Measurements from ENCODE around the gene SYNPO2L.
"Not testable (repeated sequence)": the region's sequence is repeated elsewhere in the genome, so short reads cannot be mapped to it uniquely, and the experiment has no call there.

The SYNPO2L gene

DNA sequence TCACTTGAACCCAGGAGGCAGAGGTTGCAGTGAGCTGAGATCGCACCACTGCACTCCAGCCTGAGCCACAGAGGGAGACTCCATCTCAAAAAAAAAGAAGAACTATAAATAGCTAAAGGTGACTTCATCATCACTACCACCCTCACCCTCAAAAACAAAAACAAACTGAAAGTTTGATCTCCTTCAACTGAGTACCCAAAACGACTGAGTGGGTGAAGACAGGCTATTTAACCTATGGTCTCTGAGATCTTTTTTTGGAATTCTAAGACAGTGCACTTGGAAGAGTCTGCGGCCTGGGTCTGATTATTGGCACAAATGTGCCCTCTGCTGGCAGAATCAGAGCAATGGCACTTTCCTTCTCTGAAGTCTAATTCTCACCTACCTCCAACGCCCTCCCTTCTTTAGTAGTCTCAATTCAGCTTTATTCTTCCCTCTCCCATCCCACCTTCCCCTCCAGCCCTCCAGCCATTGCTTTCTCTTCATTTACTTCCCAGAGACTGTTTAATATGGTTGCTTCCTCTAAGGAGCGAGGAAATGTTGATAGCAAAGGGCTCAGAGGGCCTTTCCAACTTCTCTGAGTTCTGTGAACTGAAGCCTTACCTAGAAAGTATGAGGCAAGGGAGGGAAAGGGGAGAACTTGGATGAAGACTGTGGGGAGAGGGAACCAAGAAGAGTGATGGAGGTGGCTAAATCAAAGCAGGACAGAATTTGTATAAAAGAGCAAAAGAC lies 11.7 kb downstream of the SYNPO2L start:
- H3K36me3 ChIP-seq (ENCODE audit: insufficient read depth, low read length), result no peaks in the 10 kb centered on the region
- H3K9me3 ChIP-seq (ENCODE audit: control insufficient read depth, insufficient read depth, low read length), result no peaks in the 10 kb centered on the region

DNA sequence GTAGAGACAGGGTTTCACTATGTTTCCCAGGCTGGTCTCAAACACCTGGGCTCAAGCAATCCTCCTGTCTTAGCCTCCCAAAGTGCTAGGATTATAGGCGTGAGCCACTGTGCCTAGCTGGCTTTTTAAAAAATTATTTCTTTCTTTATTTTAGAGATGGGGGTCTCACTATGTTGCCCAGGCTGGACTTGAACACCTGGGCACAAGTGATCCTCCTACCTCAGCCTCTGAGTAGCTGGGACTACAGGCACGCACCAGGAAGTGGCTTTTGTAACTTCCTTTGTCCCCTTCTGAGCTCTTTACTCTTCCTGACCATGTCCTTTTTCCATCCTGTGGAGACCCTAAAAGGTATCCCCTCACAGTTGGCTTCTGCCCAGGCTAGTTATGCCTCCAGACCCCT lies 12.5 kb downstream of the SYNPO2L start:
- Histone ChIP-seq H3K4me1 (ENCODE audit: insufficient read depth, low read length) (peaks cover 13% of the 10 kb centered on the region), H3K36me3 (ENCODE audit: insufficient read depth, low read length) (no peaks in the 10 kb centered on the region), H3K9me3 (ENCODE audit: control insufficient read depth, insufficient read depth, low read length) (no peaks in the 10 kb centered on the region), H3K9ac (ENCODE audit: low read depth, low read length) (no peak overlapping the region)

More for the DNA sequence above, 11.7 kb downstream of the SYNPO2L start:
- H3K4me1 ChIP-seq (ENCODE audit: insufficient read depth, low read length), result peaks cover 13% of the 10 kb centered on the region
- H3K9ac ChIP-seq (ENCODE audit: low read depth, low read length), result no peak overlapping the region

DNA sequence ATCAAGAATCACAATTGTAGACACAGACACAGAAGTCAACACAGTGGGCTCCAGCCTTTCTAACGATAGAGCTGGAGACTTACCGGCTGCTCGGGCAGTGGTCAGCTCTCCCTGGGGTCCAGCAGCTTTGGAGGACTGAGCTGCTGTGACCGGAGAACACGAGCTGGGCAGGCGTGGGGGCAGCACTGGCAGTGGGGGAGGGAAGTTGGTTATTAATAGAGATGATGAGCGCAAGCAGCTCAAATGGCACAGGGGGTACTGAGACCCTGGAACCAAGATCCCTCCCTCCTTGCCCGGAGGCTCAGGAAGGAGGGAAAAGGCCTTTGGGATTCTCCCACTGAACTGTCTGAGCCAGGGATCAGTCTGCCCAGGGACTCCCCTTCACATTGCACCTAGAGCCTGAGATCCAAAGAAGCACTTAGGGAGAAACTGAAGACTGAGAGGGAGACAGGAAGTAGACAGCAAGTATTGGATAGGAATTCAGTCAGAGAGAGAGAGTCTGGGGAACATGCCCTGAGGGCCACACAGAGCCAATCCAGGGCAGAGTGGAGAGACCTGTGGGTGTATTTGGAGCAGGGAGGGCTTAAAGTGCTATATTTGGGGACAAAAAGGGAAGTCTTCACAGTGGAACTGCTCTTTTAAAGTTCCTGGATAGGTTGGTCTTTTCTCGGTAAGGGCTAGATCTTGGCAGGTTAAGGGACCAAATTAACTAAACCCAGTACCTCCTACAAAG lies 14.3 kb downstream of the SYNPO2L start, which contains the start of gene MYOZ1:
TSS of gene MYOZ1 (minus strand) at position 147 of the 733 bp plus-strand sequence. CDS start 1,457 bp downstream, outside the sequence.
- Histone ChIP-seq H3K9me3 (ENCODE audit: control insufficient read depth, insufficient read depth, low read length) (no peaks in the 10 kb centered on the region), H3K4me1 (ENCODE audit: insufficient read depth, low read length) (peaks cover 9% of the 10 kb centered on the region), H3K9ac (ENCODE audit: low read depth, low read length) (no peak within 1 kb of the TSS), H3K36me3 (ENCODE audit: insufficient read depth, low read length) (no peaks in the 10 kb centered on the region)

- peaks cover 5% of the 10 kb centered on the region; the same call in 1 of the 2 replicates for H3K4me1 ChIP-seq (ENCODE audit: insufficient read depth, low read length)
- H3K9ac ChIP-seq (ENCODE audit: low read depth, low read length), result no peak overlapping the region
- H3K36me3 ChIP-seq (ENCODE audit: insufficient read depth, low read length), result no peaks in the 10 kb centered on the region
- no peaks in the 10 kb centered on the region for H3K9me3 ChIP-seq (ENCODE audit: control insufficient read depth, insufficient read depth, low read length)
Measured at GRCh38 chr10:73639286-73639685, 16.5 kb downstream of the SYNPO2L start.

- no peaks in the 10 kb centered on the region for H3K4me1 ChIP-seq (ENCODE audit: insufficient read depth, low read length)
- H3K36me3 ChIP-seq (ENCODE audit: insufficient read depth, low read length), result no peaks in the 10 kb centered on the region
- H3K9ac ChIP-seq (ENCODE audit: low read depth, low read length), result no peak overlapping the region
- H3K9me3 ChIP-seq (ENCODE audit: control insufficient read depth, insufficient read depth, low read length), result no peaks in the 10 kb centered on the region
Measured at GRCh38 chr10:73635781-73636180, 20.0 kb downstream of the SYNPO2L start.

- H3K36me3 ChIP-seq (ENCODE audit: insufficient read depth, low read length), result no peaks in the 10 kb centered on the region
- H3K9me3 ChIP-seq (ENCODE audit: control insufficient read depth, insufficient read depth, low read length), result no peaks in the 10 kb centered on the region
- no peak overlapping the region for H3K9ac ChIP-seq (ENCODE audit: low read depth, low read length)
- H3K4me1 ChIP-seq (ENCODE audit: insufficient read depth, low read length), result no peaks in the 10 kb centered on the region
Measured at GRCh38 chr10:73634421-73634820, 21.4 kb downstream of the SYNPO2L start.

DNA sequence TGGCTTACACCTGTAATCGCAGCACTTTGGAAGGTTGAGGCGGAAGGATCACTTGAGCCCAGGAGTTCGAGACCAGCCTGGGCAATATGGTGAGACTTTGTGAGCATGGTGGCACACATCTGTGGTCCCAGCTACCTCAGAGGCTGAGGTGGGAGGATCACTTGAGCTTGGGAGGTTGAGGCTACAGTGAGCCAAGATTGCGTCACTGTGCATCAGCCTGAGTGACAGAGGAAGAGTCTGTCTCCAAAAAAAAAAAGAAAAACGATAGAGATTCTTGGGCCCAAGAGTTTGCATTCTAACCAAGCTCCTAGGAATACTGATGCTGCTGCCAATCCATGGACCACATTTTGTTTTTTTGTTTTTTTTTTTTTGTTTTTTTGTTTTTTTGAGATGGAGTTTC lies 26.7 kb downstream of the SYNPO2L start:
- no peaks in the 10 kb centered on the region for H3K9me3 ChIP-seq (ENCODE audit: control insufficient read depth, insufficient read depth, low read length)
- no peaks in the 10 kb centered on the region for H3K36me3 ChIP-seq (ENCODE audit: insufficient read depth, low read length)
- H3K9ac ChIP-seq (ENCODE audit: low read depth, low read length), result no peak overlapping the region
- H3K4me1 ChIP-seq (ENCODE audit: insufficient read depth, low read length), result no peaks in the 10 kb centered on the region

DNA sequence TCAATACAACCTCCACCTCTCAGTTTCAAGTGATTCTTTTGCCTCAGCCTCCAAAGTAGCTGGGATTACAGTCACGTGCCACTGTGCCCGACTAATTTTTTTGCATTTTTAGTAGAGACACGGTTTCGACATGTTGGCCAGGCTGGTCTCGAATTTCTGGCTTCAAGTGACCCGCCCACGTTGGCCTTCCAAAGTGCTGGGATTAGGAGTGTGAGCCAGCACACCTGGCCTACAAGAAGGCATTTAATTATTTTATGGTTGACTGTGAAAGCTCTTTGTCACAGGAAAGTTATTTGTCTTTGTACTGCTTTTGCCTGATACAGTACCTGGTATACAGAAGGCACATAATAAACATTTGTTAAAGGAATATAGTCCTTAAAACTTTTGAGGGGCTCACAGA lies 27.4 kb downstream of the SYNPO2L start:
- Histone ChIP-seq H3K36me3 (ENCODE audit: insufficient read depth, low read length) (no peaks in the 10 kb centered on the region), H3K9me3 (ENCODE audit: control insufficient read depth, insufficient read depth, low read length) (no peaks in the 10 kb centered on the region), H3K4me1 (ENCODE audit: insufficient read depth, low read length) (no peaks in the 10 kb centered on the region), H3K9ac (ENCODE audit: low read depth, low read length) (no peak overlapping the region)

DNA sequence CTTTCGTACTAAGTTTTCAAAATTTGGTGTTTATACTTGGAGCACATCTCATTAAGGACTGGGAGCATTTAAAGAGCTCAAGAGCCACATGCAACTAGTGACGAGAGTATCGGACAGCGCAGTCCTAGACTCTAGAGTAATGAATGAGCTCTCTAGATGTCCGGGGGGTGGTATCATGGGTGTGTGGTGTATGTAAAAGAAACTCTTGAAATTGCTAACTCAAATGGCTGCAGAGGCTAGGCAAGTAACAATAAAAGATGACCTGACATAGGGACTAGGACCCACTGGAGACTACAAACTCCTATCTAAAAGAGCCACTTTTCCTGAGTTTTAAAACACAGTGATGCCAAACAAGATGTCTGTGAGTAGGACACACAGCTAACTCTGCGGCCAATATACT lies 28.5 kb downstream of the SYNPO2L start:
- no peak overlapping the region for H3K9ac ChIP-seq (ENCODE audit: low read depth, low read length)
- H3K4me1 ChIP-seq (ENCODE audit: insufficient read depth, low read length), result no peaks in the 10 kb centered on the region
- no peaks in the 10 kb centered on the region for H3K9me3 ChIP-seq (ENCODE audit: control insufficient read depth, insufficient read depth, low read length)
- H3K36me3 ChIP-seq (ENCODE audit: insufficient read depth, low read length), result no peaks in the 10 kb centered on the region

DNA sequence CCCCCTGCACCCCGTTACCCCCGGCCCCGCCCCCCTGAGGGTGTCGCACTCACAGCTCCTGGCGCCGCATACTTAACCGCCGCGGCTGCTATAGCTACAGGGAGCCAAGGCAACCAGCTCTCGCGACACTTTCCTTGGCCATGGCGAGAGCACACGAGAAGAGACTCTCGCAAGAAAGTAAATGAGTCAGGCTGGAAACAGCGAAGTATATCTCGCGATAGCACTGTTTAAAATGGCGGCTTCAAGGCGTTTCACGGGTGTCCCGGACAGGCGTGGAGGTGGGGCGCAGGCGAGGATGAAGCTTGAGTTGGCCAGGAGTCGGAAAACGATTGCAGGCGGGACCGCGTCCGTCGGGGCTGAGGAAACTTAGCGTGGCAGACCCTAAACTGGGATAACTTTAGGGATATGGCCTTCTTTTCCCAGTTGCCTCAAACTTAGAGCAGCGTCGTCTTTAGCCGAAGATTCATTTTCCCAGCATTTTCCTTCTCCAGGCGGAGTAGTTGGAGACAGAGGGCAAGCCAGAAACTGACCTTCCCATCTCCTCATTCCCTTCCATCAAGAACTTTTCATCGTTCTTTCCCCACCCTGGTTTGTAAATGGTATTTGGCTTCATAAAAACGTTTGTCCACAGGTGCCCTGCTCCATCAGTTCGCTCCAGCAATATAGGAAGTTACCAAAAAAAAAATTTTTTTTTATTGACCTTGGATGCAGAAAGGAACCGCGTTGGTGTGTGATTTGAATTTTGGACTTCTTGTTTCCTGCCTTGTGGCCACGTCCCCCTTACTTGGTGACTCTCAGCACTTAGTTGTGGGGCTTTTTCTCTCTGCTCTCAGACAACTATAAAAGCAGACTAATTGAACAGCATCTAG lies 29.7 kb downstream of the SYNPO2L start:
- Histone ChIP-seq H3K4me1 (ENCODE audit: insufficient read depth, low read length) (no peaks in the 10 kb centered on the region), H3K9me3 (ENCODE audit: control insufficient read depth, insufficient read depth, low read length) (no peaks in the 10 kb centered on the region), H3K36me3 (ENCODE audit: insufficient read depth, low read length) (no peaks in the 10 kb centered on the region), H3K9ac (ENCODE audit: low read depth, low read length) (peak overlapping the region; percentile 95)

DNA sequence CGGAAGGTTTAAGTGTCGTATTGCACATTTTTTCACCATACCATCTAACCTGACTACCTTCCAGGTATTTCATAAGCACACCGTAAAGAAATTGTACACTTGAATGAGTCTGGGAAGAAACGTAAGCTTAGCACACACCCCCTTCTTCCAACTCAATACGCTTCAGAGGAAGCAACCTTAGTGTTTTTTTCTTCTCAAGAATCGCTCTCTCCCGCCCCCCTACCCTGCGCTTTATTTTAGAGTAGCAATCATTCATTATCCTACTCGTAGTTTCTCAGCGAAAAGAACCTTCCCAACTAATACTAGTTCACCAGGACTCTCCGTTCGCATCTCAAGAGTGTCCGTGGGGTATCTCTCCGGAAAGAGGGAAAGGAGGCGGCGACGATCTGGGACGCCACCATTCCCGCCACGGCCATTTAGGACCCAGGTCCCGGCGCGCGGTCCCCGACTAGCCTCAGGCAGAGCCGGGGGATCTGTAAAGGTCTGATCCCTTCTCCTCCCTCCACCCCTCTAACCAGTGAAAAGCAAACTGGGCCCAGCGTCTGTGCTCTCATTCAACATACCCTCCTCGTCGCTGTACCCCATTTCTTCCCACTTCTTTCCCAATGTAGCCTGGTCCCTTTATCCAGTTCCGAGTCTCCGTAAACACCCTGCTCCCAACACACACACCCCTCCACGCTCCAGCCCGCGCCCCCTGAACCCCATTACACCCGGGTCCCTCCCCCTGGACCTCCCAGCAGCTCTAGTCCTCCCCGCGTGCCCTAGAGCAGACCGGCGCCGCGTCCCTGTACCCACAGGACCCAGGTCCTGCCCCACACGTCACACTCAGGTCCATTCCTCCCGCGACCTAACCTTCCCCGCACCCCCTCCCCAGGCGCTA lies 30.6 kb downstream of the SYNPO2L start:
- Histone ChIP-seq H3K9me3 (ENCODE audit: control insufficient read depth, insufficient read depth, low read length) (no peaks in the 10 kb centered on the region), H3K4me1 (ENCODE audit: insufficient read depth, low read length) (no peaks in the 10 kb centered on the region), H3K9ac (ENCODE audit: low read depth, low read length) (peak overlapping the region; percentile 93), H3K36me3 (ENCODE audit: insufficient read depth, low read length) (no peaks in the 10 kb centered on the region)

- Histone ChIP-seq H3K9me3 (ENCODE audit: control insufficient read depth, insufficient read depth, low read length) (no peaks in the 10 kb centered on the region), H3K36me3 (ENCODE audit: insufficient read depth, low read length) (no peaks in the 10 kb centered on the region), H3K4me1 (ENCODE audit: insufficient read depth, low read length) (no peaks in the 10 kb centered on the region), H3K9ac (ENCODE audit: low read depth, low read length) (no peak overlapping the region)
Measured at GRCh38 chr10:73623056-73623455, 32.8 kb downstream of the SYNPO2L start.

GRCh38 chr10:73620974-73621373 lies 34.9 kb downstream of the SYNPO2L start:
- not testable (repeated sequence) for H3K4me1 ChIP-seq (ENCODE audit: insufficient read depth, low read length); H3K36me3 ChIP-seq (ENCODE audit: insufficient read depth, low read length); H3K9me3 ChIP-seq (ENCODE audit: control insufficient read depth, insufficient read depth, low read length); H3K9ac ChIP-seq (ENCODE audit: low read depth, low read length)

GRCh38 chr10:73617143-73617542 lies 38.7 kb downstream of the SYNPO2L start:
- not testable (repeated sequence) for H3K4me1 ChIP-seq (ENCODE audit: insufficient read depth, low read length); H3K9ac ChIP-seq (ENCODE audit: low read depth, low read length); H3K9me3 ChIP-seq (ENCODE audit: control insufficient read depth, insufficient read depth, low read length); H3K36me3 ChIP-seq (ENCODE audit: insufficient read depth, low read length)

All from ES-I3 (cell line).